ENCODE measurements around the gene DENND2A.

DENND2A gene

GRCh38 chr7:140604076-140604475 is 36.5 kb downstream of the DENND2A start:
- no peak for DNase-seq (ENCODE audit: low read depth)
- no peak for TF ChIP-seq CTCF (IDR thresholded peaks at IDR 0.05; ENCODE audit: control insufficient read depth, extremely low read depth, insufficient read depth)
- no peak overlapping the region for H3K4me3 ChIP-seq (ENCODE audit: low read depth, low read length)

GRCh38 chr7:140601566-140602174 is 38.9 kb downstream of the DENND2A start:
- H3K4me3 ChIP-seq (ENCODE audit: low read depth, low read length): no peak overlapping the region
- no peak for TF ChIP-seq CTCF (IDR thresholded peaks at IDR 0.05; ENCODE audit: control insufficient read depth, extremely low read depth, insufficient read depth)
- no peak for DNase-seq (ENCODE audit: low read depth)

GRCh38 chr7:140600341-140600740 is 40.3 kb downstream of the DENND2A start:
- no peak for TF ChIP-seq CTCF (IDR thresholded peaks at IDR 0.05; ENCODE audit: control insufficient read depth, extremely low read depth, insufficient read depth)
- no peak overlapping the region for H3K4me3 ChIP-seq (ENCODE audit: low read depth, low read length)
- no peak for DNase-seq (ENCODE audit: low read depth)

GRCh38 chr7:140597428-140597949 is 43.1 kb downstream of the DENND2A start:
- DNase-seq (ENCODE audit: low read depth): no peak
- no peak overlapping the region for H3K4me3 ChIP-seq (ENCODE audit: low read depth, low read length)
- no peak for TF ChIP-seq CTCF (IDR thresholded peaks at IDR 0.05; ENCODE audit: control insufficient read depth, extremely low read depth, insufficient read depth)

- H3K4me3 ChIP-seq (ENCODE audit: low read depth, low read length): no peak overlapping the region
- no peak for DNase-seq (ENCODE audit: low read depth)
- no peak for TF ChIP-seq CTCF (IDR thresholded peaks at IDR 0.05; ENCODE audit: control insufficient read depth, extremely low read depth, insufficient read depth)
Observed at GRCh38 chr7:140596519-140597427, 43.8 kb downstream of the DENND2A start.

- H3K4me3 ChIP-seq (ENCODE audit: low read depth, low read length): no peak overlapping the region
- no peak for TF ChIP-seq CTCF (IDR thresholded peaks at IDR 0.05; ENCODE audit: control insufficient read depth, extremely low read depth, insufficient read depth)
- no peak for DNase-seq (ENCODE audit: low read depth)
Observed at GRCh38 chr7:140595468-140596092, 45.0 kb downstream of the DENND2A start.

Measured in LNCaP clone FGC (cell line).